GM19455 (cell line): ENCODE measurements around the gene LGR4.
"Not testable (repeated sequence)": the region's sequence is repeated elsewhere in the genome, so short reads cannot be mapped to it uniquely, and the experiment has no call there.

ENCODE experiments used
- ATAC-seq: cut with Tn5 transposase; IDR thresholded peaks from one replicate; pipeline ENCODE4 v1.9.1; 2021; ENCODE audit not compliant: unreplicated experiment

The LGR4 gene

GRCh38 chr11:27472398-27473016 is at the start of gene LGR4:
TSS of gene LGR4 (minus strand) at chr11:27472790. CDS start at chr11:27472302, 488 bp downstream.
- ATAC-seq: peak; percentile 59

- ATAC-seq: no peak
These were observed 47.6 kb upstream of the LGR4 start for GRCh38 chr11:27520226-27520625.

GRCh38 chr11:27518518-27518917 is 45.9 kb upstream of the LGR4 start:
- no peak for ATAC-seq

- not testable (repeated sequence) for ATAC-seq
These were observed 44.9 kb upstream of the LGR4 start for GRCh38 chr11:27517490-27517889.

GRCh38 chr11:27514558-27514957 is 42.0 kb upstream of the LGR4 start:
- ATAC-seq: no peak

GRCh38 chr11:27514076-27514475 is 41.5 kb upstream of the LGR4 start:
- ATAC-seq: no peak

GRCh38 chr11:27513389-27513788 is 40.8 kb upstream of the LGR4 start:
- no peak for ATAC-seq

- ATAC-seq: no peak
These were observed 39.6 kb upstream of the LGR4 start for GRCh38 chr11:27512238-27512637.

- no peak for ATAC-seq
These were observed 37.3 kb upstream of the LGR4 start for GRCh38 chr11:27509908-27510307.

GRCh38 chr11:27507557-27508322 is 35.1 kb upstream of the LGR4 start:
- ATAC-seq: no peak

GRCh38 chr11:27506200-27507182 is 33.9 kb upstream of the LGR4 start, which contains the start of gene LIN7C:
TSS of gene LIN7C (minus strand) at chr11:27506769. CDS start at chr11:27506752, 17 bp downstream.
- peak; percentile 93 for ATAC-seq

- peak; percentile 7 for ATAC-seq
These were observed 33.2 kb upstream of the LGR4 start for GRCh38 chr11:27505781-27506180.

GRCh38 chr11:27504205-27504604 is 31.6 kb upstream of the LGR4 start:
- no peak for ATAC-seq

GRCh38 chr11:27501100-27501499 is 28.5 kb upstream of the LGR4 start:
- no peak for ATAC-seq

GRCh38 chr11:27497911-27498310 is 25.3 kb upstream of the LGR4 start:
- ATAC-seq: no peak

GRCh38 chr11:27497284-27497866 is 24.8 kb upstream of the LGR4 start:
- ATAC-seq: peak; percentile 59

- no peak for ATAC-seq
These were observed 23.9 kb upstream of the LGR4 start for GRCh38 chr11:27496461-27496860.

GRCh38 chr11:27495710-27496300 is 23.2 kb upstream of the LGR4 start:
- ATAC-seq: no peak

GRCh38 chr11:27489092-27489491 is 16.5 kb upstream of the LGR4 start:
- ATAC-seq: no peak

GRCh38 chr11:27487706-27488105 is 15.1 kb upstream of the LGR4 start:
- no peak for ATAC-seq
